Nucleus accumbens (tissue), 56 donors: ENCODE data around the gene MMP24OS.
A peak's percentile ranks its signal among the peaks of the same experiment; 100 is the strongest.
"Not testable (repeated sequence)": the region's sequence is repeated elsewhere in the genome, so short reads cannot be mapped to it uniquely, and the experiment has no call there.

Source experiments
- DNase-seq, 56 donors: peaks; one replicate each; lab custom pipeline; 2025; lab: John Stamatoyannopoulos, UW

The MMP24OS gene

DNA sequence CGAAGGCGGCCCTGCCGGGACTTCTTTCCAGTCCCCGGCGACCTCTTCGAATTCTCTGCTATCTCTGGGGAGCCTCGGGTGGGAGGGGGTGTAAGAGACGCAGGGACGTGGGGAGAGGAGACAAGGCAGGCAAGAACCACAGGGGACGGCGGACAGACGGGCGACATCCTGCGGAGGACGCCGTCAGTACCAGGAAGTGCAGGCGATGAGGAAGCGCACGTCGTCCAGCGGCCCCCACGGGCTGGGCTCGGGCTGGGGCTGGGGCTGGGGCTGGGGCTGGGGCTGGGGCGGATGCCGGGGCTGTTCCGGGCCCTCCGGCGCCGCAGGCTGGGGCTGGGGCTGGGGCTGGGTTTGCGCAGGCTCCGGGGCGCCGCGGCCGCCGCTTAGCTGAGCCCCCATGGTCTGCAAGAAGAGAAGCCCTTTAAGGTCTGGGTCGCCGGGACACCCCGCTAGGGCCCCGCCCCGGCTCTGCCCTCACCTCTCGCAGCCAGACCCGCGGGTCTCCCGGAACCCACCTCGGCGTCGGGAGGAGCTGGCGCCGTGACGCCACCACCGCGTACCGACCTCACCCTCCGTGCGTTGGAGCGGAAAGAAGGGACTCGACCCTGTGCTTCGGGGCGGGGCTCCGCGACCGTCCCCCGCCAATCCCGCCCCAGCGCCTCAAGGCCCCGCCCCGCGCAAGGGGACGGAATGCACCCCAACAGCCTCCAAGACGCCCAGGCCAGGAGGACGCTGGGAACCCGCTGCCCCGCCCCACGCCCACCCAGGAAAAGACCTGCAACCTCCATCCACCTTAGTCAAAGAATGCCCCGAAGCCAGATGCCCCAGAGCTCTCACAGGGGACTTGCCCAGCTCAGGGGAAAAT, at the start of gene MMP24OS:
Gene MMP24OS (minus strand): TSS at position 592 of the 865 bp plus-strand sequence. CDS start 193 bp downstream, at position 399.
- DNase-seq: peak; percentile 25 to 93 (median 79)

- DNase-seq: no peak
Measured at GRCh38 chr20:35327074-35327976, 49.4 kb upstream of the MMP24OS start.

DNA sequence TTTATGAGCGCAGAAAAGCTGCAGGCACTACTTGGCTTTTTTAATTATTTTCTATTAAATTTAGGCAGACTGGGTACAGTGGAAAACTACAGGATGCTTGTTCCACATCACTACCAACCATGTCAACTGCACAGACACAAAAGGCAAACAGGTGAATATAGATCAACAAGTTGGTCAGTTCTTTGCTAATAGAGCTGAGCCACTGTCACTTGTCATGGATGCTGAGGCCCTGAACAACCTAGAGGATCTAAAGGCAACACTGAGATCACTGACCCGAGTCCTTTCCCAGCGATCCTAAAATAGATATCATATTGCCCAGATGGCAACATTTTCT, 48.8 kb upstream of the MMP24OS start:
- DNase-seq: no peak

DNA sequence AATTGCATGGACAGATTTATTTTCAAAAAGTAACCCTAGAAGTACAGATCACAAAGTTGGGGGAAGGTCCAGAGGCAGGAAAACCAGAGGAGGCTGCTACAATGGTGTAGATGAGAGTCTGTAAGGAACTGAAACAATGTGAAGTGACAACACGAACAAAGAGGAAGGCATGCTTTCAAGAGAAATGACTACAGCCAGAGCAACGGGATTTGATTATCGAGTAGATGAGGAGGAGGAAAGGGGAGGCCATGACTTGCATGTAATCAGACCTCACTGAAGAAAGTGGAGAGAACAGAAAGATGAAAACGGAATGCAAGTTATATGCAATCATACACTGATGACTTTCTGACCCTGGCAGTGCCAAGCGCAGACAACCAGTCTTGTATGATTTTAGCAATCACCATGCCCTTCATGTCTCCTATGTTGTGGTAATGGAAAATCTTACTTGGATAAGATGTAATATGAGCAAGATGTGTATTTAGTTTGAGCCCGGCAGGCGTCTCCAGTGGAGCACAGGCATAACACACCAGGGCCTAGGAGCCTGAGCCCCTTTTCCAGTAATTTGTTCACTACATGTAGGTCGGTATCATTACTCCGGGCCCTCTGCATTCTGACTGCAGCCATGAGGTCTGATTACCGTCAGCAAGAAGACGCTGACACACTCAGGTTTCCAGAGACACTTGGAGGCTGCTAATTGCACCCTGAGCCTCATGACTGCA, 48.3 kb upstream of the MMP24OS start:
- DNase-seq: peak in 8 of 56 donors; percentile 4 to 22 (median 7)

DNA sequence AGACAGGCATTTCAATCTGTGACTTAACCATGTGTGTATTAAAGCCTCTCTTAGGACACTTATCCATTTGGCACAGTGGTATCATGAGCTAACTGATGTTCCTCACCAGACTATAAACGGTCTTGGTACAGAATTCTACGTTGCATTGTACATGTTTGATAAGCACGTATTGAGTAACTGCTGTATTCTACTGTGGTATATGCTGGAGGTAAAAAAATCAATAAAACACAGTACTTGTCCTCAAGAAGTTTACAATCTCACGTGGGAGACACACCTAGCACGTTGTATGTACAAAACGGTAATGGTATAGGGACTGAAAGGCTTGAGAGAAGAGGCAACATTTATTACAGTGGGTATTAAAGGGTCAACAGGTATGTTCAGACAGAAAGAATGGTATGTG, 47.5 kb upstream of the MMP24OS start:
- no peak for DNase-seq

DNA sequence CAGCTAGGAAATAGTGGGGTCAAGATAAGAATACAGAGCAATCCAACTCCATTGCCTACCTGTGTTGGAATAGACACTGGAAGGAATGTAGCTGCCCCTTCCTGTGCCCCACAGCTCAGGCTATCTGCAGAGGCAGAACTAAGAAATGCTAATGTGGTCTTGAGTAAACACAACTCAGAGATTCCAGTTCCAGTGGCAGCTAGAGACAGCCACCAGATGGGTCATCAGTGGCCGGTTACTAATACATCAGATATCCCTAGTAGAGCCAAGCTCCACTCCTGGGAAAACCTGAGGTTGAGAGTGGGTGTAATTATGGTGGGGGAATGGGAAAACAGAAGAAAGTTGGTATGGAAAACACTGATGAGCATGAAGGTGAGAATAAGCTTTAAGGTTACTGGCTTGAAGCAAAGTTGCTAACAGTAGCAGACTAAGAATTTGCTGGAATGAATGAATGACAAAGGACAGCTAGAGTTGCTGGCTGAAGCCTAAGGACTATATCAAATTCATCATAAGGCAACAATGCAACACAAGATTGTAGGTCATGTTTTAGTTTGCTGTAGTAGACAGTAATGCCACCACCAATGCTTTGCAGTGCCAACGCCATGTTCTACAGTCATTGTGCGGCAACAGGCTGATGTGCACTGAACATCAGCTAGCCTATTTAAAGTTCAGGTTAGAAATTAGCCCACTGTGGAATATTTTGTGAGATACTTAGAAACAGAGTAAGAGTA, 42.6 kb upstream of the MMP24OS start:
- DNase-seq: no peak

GRCh38 chr20:35319871-35320197, 41.9 kb upstream of the MMP24OS start:
- DNase-seq: no peak

DNA sequence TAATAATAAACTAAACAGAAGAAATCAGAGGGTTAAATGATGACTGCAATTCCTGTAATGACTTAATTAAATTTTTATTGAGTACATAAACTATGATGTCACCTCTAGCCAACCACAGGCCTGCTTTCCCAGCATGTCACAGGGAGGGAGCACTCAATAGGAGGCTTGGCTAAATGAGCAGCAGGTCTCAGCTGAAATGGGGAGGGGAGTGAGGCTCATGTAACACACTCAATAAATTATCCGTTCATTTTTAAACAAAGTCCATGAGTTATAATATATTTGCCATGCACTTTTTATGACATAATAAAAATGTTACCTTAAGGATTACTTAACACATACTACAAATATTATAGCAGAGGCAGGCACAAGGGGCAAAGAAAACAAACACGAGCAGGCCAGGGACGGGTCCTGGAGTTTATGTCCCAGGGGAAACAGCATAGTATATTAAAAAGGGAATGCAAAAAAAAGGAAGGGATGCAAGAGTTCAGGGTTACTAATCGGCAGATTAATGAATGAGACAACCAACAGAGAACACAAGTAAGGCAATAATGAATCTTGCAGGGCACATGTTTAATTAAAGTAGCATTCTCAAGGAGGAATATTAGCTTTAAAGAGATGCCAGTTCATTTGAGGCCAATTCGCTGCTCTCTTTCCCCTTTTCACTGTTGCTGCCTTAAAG, 41.4 kb upstream of the MMP24OS start:
- DNase-seq: no peak

GRCh38 chr20:35318502-35319157, 40.7 kb upstream of the MMP24OS start:
- DNase-seq: no peak

DNA sequence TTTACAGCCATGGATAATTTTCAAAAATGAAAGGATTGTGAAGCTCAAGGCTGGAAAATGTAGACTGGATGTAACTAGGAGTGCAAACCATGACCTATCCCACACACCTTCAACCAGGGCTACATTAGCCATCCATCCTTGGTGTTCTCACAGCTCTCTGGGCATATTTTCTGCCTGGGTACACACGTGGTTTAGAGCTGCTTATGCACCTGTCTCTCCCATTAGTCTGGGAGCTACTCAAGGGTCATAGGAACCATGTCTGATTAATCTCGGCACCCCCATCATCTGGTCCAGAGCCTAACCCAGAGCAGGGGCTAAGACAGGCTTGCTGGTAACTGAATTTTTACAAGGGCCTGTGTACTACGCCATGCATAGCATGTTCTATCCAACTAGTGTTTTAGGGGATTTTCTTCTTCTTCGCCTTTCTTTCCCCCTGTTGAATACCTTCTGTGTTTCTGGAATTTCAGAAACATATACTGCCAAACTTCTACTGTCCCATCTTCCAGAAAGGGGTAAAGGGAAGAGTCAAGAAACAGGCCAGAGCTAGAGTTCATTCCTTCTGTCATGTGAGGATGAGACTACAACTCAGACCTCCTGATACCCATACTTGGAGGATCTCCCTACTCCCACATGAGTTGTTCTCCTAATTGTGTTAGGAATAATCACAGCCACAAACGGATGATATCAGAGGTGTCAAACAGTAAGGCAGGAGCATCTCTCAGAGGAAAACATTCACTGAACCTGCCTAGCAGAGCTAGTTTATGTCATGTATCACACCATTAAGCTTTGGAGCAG, 39.7 kb upstream of the MMP24OS start:
- no peak for DNase-seq

- DNase-seq: no peak
Measured at GRCh38 chr20:35316086-35316485, 38.2 kb upstream of the MMP24OS start.

DNA sequence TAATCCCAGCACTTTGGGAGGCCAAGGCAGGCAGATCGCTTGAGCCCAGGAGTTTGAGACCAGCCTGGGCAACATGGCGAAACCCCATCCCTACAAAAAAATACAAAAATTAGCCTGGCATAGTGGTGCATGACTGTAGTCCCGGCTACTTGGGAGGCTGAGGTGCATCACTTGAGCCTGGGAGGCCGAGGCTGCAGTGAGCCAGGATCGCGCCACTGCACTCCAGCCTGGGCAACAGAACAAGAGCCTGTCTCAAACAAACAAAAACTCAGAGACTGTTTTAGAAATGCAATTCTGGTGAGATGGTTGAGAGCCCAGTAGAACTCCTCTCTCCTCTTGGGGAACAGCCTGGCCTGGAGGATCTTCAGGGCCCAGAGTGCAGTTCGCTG, 37.7 kb upstream of the MMP24OS start:
- not testable (repeated sequence) for DNase-seq

- peak in 1 of 56 donors; percentile 4 for DNase-seq
Measured at GRCh38 chr20:35314816-35315631, 37.1 kb upstream of the MMP24OS start.

- DNase-seq: no peak
Measured at GRCh38 chr20:35312318-35312717, 34.4 kb upstream of the MMP24OS start.

DNA sequence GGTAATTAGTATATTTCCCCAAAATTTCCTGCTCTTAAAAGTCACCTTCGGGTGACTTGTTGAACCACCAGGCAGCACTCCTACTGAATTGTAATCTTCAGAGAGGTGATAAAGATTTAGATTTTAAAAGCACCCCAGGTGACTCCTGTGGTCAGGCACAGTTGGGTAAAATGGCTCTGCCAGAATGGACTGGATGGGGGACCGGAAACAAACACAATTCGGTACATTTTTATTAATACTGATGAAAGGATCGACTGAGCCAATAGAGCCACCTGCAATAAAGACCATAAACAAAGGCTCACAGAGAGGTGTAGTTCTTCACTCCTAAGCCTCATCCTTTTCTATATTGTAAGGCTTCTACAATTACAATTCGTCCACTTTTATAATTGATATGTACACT, 33.9 kb upstream of the MMP24OS start:
- DNase-seq: no peak

DNA sequence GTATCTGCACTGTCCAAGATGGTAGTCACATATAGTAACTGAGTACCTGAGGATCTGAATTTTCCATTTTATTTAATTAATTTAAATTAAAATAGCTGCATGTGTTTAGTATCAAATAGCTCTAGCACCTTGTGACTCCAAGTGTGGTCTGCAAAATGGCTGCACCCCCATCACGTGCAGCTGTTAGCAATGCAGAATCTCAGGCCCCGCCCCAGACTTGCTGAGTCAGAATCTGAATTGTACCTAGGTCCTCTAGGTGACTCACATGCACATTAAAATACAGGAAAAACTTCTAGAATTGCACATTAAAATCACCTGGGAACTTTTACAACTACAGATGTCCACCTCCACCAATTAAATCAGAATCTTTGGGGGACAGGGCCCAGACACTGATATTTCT, 33.5 kb upstream of the MMP24OS start:
- DNase-seq: peak in 3 of 56 donors; percentile 9 to 20 (median 19)
